A673 (cell line): ENCODE data around the gene OR2D3.

Experiments used
- EZH2 ChIP-seq: fragments of 200-600 bp; sonication (generic); IDR thresholded peaks from 2 replicates; pipeline ENCODE4 v1.6.1; 2017; ENCODE audit warnings: borderline replicate concordance, low read depth, mild to moderate bottlenecking, mixed read lengths, antibody characterized with exemption, low read length; ENCODE audit not compliant: poor library complexity, severe bottlenecking
- TF ChIP-seq, protein P1 (sequence below): fragments of 300-800, 200-600 bp; sonication (generic); conservative IDR thresholded peaks from 2 replicates; pipeline ENCODE4 v1.5.1; 2017; ENCODE audit warnings: low read depth, mild to moderate bottlenecking, antibody characterized with exemption, low read length, moderate library complexity, mixed read lengths

DNA sequence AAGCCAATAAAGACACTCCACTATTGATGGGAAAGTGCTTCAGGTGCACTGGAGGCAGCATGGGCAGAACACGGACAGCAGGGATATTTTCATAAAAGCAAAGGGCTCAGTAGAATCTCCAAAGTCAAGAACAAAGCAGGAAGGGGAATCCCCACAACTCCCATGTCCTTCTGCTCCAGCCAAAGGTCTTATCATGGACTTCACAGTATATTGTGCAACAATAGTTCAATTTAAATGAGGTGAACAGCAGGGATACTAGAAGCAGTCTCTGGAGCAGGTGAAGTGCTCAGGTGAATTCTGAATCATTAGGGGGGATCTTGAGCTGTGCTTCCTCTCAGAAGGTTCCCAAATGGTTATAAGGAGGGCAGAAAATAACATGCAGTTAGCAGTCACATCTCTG lies 21.9 kb upstream of the OR2D3 start:
- TF ChIP-seq EZH2, result no peak
- TF ChIP-seq, protein P1, sequence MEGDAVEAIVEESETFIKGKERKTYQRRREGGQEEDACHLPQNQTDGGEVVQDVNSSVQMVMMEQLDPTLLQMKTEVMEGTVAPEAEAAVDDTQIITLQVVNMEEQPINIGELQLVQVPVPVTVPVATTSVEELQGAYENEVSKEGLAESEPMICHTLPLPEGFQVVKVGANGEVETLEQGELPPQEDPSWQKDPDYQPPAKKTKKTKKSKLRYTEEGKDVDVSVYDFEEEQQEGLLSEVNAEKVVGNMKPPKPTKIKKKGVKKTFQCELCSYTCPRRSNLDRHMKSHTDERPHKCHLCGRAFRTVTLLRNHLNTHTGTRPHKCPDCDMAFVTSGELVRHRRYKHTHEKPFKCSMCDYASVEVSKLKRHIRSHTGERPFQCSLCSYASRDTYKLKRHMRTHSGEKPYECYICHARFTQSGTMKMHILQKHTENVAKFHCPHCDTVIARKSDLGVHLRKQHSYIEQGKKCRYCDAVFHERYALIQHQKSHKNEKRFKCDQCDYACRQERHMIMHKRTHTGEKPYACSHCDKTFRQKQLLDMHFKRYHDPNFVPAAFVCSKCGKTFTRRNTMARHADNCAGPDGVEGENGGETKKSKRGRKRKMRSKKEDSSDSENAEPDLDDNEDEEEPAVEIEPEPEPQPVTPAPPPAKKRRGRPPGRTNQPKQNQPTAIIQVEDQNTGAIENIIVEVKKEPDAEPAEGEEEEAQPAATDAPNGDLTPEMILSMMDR, result no peak
